ENCODE data around the gene SEZ6. TPM values are rescaled to one million over a fixed set of nuclear protein-coding genes. Genes with fewer than 3 reads are reported as not detected.

Gene SEZ6
- total RNA-seq, 2 donors from 2014 or later = 0.37 TPM; not detected in 1

DNA sequence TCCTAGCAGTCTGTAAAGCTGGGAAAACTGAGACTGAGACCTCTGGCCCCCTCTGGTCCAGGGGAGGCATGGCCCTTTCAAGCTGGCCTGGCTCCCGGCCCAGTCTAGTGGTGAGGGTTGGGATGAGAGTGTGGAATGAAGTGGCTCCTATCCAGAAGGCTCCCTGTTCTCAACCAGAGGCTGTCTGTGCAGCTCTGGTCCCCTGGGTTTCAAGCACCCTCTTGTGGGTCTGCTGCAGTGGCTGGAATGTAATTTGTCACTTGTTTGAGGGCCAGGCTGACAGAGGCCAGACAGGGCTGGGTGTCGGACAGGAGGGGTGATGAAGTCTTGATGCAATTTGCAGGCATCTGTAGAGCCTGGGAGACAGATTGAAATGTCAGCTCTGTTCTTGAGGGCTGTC, 32.4 kb downstream of the SEZ6 start:
- intact Hi-C loops (cut with DNase I) = no loop called here
- DNase-seq = no peak
- Histone ChIP-seq H3K36me3 (no peaks in the 10 kb centered on the region), H3K27ac (no peak overlapping the region), H3K27me3 (no peaks in the 10 kb centered on the region), H3K4me1 (no peaks in the 10 kb centered on the region), H3K9me3 (no peaks in the 10 kb centered on the region), H3K4me3 (no peak overlapping the region), H3K9ac (ENCODE audit: low read depth in 2 of 2, low read length in 2 of 2) (no peak overlapping the region)
- TF ChIP-seq, protein P1, sequence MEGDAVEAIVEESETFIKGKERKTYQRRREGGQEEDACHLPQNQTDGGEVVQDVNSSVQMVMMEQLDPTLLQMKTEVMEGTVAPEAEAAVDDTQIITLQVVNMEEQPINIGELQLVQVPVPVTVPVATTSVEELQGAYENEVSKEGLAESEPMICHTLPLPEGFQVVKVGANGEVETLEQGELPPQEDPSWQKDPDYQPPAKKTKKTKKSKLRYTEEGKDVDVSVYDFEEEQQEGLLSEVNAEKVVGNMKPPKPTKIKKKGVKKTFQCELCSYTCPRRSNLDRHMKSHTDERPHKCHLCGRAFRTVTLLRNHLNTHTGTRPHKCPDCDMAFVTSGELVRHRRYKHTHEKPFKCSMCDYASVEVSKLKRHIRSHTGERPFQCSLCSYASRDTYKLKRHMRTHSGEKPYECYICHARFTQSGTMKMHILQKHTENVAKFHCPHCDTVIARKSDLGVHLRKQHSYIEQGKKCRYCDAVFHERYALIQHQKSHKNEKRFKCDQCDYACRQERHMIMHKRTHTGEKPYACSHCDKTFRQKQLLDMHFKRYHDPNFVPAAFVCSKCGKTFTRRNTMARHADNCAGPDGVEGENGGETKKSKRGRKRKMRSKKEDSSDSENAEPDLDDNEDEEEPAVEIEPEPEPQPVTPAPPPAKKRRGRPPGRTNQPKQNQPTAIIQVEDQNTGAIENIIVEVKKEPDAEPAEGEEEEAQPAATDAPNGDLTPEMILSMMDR (IDR thresholded peaks at IDR 0.05) = no peak

DNA sequence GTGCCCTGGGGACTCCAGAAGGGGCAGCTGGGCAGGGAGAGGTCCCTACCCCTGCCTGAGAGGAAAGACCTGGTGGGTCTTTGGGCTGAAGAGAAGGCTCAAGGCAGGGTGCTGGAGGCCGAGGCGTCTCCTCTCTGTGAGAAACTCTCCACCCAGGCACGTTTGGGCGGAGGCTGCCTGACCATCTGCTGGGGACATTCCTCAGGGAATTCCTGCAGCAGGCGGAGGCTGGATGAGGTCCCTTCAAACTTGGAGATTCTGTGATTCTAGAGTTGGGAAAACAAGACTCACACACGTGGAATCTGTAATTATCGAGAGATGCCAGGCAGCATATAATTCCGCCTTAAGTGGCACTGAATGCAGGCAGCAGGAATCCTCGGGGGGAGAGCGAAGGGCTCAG, 33.4 kb downstream of the SEZ6 start:
- Histone ChIP-seq H3K4me1 (no peaks in the 10 kb centered on the region), H3K9ac (ENCODE audit: low read depth in 2 of 2, low read length in 2 of 2) (no peak overlapping the region), H3K4me3 (no peak overlapping the region), H3K36me3 (no peaks in the 10 kb centered on the region), H3K27me3 (no peaks in the 10 kb centered on the region), H3K9me3 (no peaks in the 10 kb centered on the region), H3K27ac (no peak overlapping the region)
- intact Hi-C loops (cut with DNase I) = no loop called here
- TF ChIP-seq, protein P1 (IDR thresholded peaks at IDR 0.05) = no peak
- no peak for DNase-seq

DNA sequence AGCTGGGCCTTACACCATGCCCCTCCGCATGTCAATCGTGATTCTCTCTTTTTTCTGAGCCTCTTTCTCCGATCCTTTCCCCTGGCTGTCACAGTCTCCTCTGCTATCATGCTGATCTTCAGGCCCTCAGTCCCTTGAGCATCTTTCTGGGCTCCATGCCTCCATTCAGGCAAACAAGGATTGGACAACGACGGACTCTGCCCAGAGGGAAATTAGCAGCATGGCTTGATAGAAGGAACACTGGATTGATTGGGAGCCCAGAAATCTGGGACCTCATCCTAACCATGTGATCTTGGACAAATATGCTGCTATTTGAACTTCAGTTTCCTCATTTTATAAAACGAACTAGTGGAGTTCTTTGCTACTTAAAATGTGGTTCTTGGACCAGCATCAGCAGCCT, 35.0 kb downstream of the SEZ6 start:
- H3K4me3 ChIP-seq = no peak overlapping the region
- DNase-seq = no peak
- H3K27me3 ChIP-seq = no peaks in the 10 kb centered on the region
- no peaks in the 10 kb centered on the region for H3K4me1 ChIP-seq
- H3K9ac ChIP-seq (ENCODE audit: low read depth in 2 of 2, low read length in 2 of 2) = no peak overlapping the region
- no peaks in the 10 kb centered on the region for H3K36me3 ChIP-seq
- intact Hi-C loops (cut with DNase I) = no loop called here
- H3K9me3 ChIP-seq = no peaks in the 10 kb centered on the region
- TF ChIP-seq, protein P1 (IDR thresholded peaks at IDR 0.05) = no peak
- H3K27ac ChIP-seq = no peak overlapping the region

DNA sequence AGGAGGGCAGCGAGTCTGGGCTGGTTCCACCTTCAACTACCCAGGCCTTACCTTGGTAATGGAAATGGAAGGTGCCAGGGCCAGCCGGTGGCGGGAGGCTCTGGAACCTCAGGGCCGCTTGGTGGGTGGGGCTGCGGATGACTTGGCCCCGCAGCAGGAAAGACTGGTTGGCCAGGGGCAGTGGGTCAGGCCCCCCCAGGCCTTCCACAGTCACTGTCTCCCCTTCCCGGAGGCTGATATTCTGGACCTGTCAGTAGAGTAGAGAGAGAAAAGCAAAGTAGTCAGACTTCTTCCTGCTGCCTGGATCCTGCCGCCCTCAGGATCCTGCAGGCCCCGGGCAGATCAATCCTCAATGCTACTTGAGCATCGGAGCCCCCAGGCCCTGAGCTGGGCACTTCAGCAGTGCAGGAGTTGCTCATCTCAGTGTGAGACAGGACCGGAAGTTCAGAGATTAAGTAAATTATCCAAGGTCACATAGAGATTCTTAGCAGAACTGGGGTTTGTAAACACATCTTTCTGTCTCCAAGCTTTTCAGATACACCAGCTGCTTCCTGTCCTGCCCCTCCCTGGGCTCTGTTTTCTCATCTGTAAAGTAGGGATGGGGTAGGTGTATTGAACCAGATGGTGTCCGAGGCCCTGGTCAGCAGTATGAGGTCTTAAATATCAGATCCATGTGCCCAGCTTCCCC, 36.0 kb downstream of the SEZ6 start:
- Histone ChIP-seq H3K9me3 (no peaks in the 10 kb centered on the region), H3K27ac (no peak overlapping the region), H3K36me3 (no peaks in the 10 kb centered on the region), H3K4me3 (no peak overlapping the region), H3K27me3 (no peaks in the 10 kb centered on the region), H3K4me1 (no peaks in the 10 kb centered on the region), H3K9ac (ENCODE audit: low read depth in 2 of 2, low read length in 2 of 2) (no peak overlapping the region)
- DNase-seq = no peak
- intact Hi-C loops (cut with DNase I) = no loop called here
- TF ChIP-seq, protein P1 (IDR thresholded peaks at IDR 0.05) = no peak

DNA sequence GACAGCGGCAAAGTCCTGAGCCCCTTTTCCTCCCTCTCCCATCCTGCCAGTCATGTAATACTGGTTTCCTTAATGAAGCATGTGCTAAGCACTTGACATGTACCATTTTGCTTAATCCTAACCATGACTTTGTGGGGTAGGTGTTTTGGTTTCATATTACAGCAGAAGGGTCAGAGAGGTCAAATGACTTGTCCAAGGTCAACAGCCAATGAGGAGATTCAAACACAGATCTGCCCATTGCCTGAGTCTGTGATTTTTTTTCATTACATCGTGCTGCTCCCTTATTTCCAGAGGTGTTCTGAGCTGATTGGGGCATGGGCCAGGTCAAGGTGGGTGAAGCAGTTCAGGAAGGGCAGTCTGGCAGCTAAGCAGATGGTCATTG, 36.9 kb downstream of the SEZ6 start:
- Histone ChIP-seq H3K36me3 (no peaks in the 10 kb centered on the region), H3K4me3 (no peak overlapping the region), H3K27ac (no peak overlapping the region), H3K27me3 (no peaks in the 10 kb centered on the region), H3K9me3 (no peaks in the 10 kb centered on the region), H3K9ac (ENCODE audit: low read depth in 2 of 2, low read length in 2 of 2) (no peak overlapping the region), H3K4me1 (no peaks in the 10 kb centered on the region)
- TF ChIP-seq, protein P1 (IDR thresholded peaks at IDR 0.05) = no peak
- no peak for DNase-seq
- intact Hi-C loops (cut with DNase I) = no loop called here
